BLaER1 (cell line): ENCODE data around the gene INSRR.
A peak's percentile ranks its signal among the peaks of the same experiment; 100 is the strongest.

Source experiments
- H3K27ac ChIP-seq: shearing (Covaris generic); formaldehyde crosslinking; 2 replicates; pipeline ENCODE4 v1.8.1; 2022
- H3K27me3 ChIP-seq: shearing (Covaris generic); formaldehyde crosslinking; 2 replicates; pipeline ENCODE4 v1.8.1; 2022
- H3K36me3 ChIP-seq: shearing (Covaris generic); formaldehyde crosslinking; 2 replicates; pipeline ENCODE4 v1.8.1; 2022
- H3K4me1 ChIP-seq: shearing (Covaris generic); formaldehyde crosslinking; 2 replicates; pipeline ENCODE4 v1.8.1; 2022
- H3K4me2 ChIP-seq: shearing (Covaris generic); formaldehyde crosslinking; 2 replicates; pipeline ENCODE4 v1.8.1; 2022
- H3K4me3 ChIP-seq: shearing (Covaris generic); formaldehyde crosslinking; 2 replicates; pipeline ENCODE4 v1.8.1; 2022
- H3K9ac ChIP-seq: shearing (Covaris generic); formaldehyde crosslinking; 2 replicates; pipeline ENCODE4 v1.8.1; 2022
- H3K9me3 ChIP-seq: shearing (Covaris generic); formaldehyde crosslinking; 2 replicates; pipeline ENCODE4 v1.8.1; 2022
- H4K20me1 ChIP-seq: shearing (Covaris generic); formaldehyde crosslinking; 2 replicates; pipeline ENCODE4 v1.8.1; 2022
- Cebpa-rat ChIP-seq: shearing (Covaris generic); IDR thresholded peaks from 2 replicates; pipeline ENCODE4 v1.8.1; 2022

The INSRR gene

DNA sequence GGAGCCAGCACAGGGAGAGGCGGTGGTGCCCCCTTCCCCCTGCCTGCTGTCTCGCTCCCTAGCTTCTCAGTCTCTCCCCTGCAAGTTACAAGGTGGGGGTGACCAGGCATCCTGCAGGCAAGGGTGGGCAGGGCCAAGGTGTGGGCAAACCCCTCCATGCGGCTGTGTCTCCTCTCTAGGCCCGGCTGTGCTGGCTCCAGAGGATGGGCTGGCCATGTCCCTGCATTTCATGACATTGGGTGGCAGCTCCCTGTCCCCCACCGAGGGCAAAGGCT is 16.4 kb upstream of the INSRR start:
- Histone ChIP-seq H3K9me3 (no peaks in the 10 kb centered on the region), H3K4me2 (peak overlapping the region; percentile 86), H3K27me3 (no peaks in the 10 kb centered on the region), H3K4me1 (peaks cover 53% of the 10 kb centered on the region), H3K4me3 (no peak overlapping the region), H4K20me1 (no peaks in the 10 kb centered on the region), H3K36me3 (no peaks in the 10 kb centered on the region), H3K27ac (peak overlapping the region; percentile 66), H3K9ac (peak overlapping the region; percentile 64; the same call in 1 of the 2 replicates)
- no peak for TF ChIP-seq Cebpa-rat

DNA sequence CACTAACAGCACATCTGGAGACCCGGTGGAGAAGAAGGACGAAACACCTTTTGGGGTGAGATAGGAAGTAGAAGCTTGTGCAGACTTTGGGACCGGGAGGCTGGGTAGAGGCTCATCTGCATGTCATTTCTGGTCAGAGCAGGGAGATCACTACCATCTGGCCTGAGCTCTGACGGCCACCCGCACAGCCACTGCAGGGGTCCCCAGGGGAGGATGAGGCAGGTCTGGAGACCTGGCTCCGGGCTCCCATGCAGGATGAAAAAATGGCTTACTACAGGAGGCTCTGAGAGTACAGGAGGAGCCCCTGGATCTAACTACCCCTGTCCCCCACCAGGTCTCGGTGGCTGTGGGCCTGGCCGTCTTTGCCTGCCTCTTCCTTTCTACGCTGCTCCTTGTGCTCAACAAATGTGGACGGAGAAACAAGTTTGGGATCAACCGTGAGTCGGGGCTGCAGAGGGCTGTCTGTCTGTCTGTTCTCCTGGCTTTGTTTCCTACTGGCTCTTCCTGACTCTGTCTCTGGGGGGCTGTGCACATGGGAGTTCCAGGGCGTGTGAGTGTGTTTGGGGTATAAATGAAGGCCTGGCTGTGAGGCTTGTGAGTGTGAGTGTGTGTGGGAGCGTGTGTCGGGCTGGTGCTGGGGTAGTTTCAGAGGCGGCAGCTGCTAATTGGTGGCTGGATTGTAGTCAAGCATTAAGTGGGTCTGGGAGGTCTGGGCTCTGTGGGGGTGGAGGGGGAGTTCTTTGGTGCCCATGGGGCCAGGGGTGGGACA is 15.8 kb upstream of the INSRR start:
- Histone ChIP-seq H3K36me3 (no peaks in the 10 kb centered on the region), H3K4me3 (no peak overlapping the region), H3K27ac (peak overlapping the region; percentile 66), H4K20me1 (no peaks in the 10 kb centered on the region), H3K4me2 (peak overlapping the region; percentile 86), H3K27me3 (no peaks in the 10 kb centered on the region), H3K9me3 (no peaks in the 10 kb centered on the region), H3K4me1 (peaks cover 58% of the 10 kb centered on the region), H3K9ac (peak overlapping the region; percentile 64)
- no peak for TF ChIP-seq Cebpa-rat

GRCh38 chr1:156874142-156874541 is 15.2 kb upstream of the INSRR start:
- Histone ChIP-seq H3K9me3 (no peaks in the 10 kb centered on the region), H3K27me3 (no peaks in the 10 kb centered on the region), H4K20me1 (no peaks in the 10 kb centered on the region), H3K4me3 (no peak overlapping the region), H3K9ac (peak overlapping the region; percentile 64; the same call in 1 of the 2 replicates), H3K4me1 (peaks cover 63% of the 10 kb centered on the region), H3K36me3 (no peaks in the 10 kb centered on the region), H3K27ac (peak overlapping the region; percentile 66; the same call in 1 of the 2 replicates), H3K4me2 (peak overlapping the region; percentile 86)
- no peak for TF ChIP-seq Cebpa-rat

- Histone ChIP-seq H3K27ac (no peak overlapping the region), H3K4me2 (peak overlapping the region; percentile 86; the same call in 1 of the 2 replicates), H3K36me3 (no peaks in the 10 kb centered on the region), H4K20me1 (no peaks in the 10 kb centered on the region), H3K27me3 (no peaks in the 10 kb centered on the region), H3K4me1 (peaks cover 68% of the 10 kb centered on the region), H3K9me3 (no peaks in the 10 kb centered on the region), H3K4me3 (no peak overlapping the region), H3K9ac (no peak overlapping the region)
- no peak for TF ChIP-seq Cebpa-rat
These were observed 14.7 kb upstream of the INSRR start for GRCh38 chr1:156873659-156874058.

DNA sequence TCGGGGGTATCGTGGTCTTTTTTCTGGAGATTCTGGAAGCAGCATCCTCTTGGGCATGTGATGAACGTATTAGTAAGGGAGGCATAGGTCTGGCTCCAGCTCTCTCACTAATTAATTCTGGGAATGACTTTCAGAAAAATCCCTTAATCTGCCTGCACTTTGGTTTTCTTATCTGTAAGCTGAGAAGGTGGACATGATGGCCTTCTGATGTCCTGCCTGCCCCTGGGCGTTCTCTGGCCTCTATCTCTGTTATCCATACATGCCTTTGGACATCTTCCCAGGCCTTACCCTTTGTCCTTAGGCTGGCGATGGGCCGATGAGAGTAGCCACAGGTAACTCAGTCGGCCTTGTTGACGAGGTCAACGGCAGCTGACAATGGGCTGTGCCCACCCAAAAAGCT is 10.5 kb upstream of the INSRR start:
- no peak for TF ChIP-seq Cebpa-rat
- Histone ChIP-seq H3K27ac (no peak overlapping the region), H4K20me1 (no peaks in the 10 kb centered on the region), H3K9me3 (no peaks in the 10 kb centered on the region), H3K9ac (no peak overlapping the region), H3K4me2 (no peak overlapping the region), H3K4me1 (peaks cover 83% of the 10 kb centered on the region), H3K4me3 (no peak overlapping the region), H3K36me3 (no peaks in the 10 kb centered on the region), H3K27me3 (no peaks in the 10 kb centered on the region)

- H3K27ac ChIP-seq: peak overlapping the region; percentile 78; the same call in 1 of the 2 replicates
- 0 out of 2 replicates have a peak overlapping the region, but pooled peaks have one; percentile 29 for H3K9ac ChIP-seq
- no peak overlapping the region for H3K4me3 ChIP-seq
- H3K4me2 ChIP-seq: peak overlapping the region; percentile 95
- H3K9me3 ChIP-seq: no peaks in the 10 kb centered on the region
- no peaks in the 10 kb centered on the region for H4K20me1 ChIP-seq
- peaks cover 84% of the 10 kb centered on the region for H3K4me1 ChIP-seq
- TF ChIP-seq Cebpa-rat: no peak
- H3K27me3 ChIP-seq: peaks cover 3% of the 10 kb centered on the region; the same call in 1 of the 2 replicates
- H3K36me3 ChIP-seq: no peaks in the 10 kb centered on the region
These were observed 9.4 kb upstream of the INSRR start for GRCh38 chr1:156868341-156868740.

DNA sequence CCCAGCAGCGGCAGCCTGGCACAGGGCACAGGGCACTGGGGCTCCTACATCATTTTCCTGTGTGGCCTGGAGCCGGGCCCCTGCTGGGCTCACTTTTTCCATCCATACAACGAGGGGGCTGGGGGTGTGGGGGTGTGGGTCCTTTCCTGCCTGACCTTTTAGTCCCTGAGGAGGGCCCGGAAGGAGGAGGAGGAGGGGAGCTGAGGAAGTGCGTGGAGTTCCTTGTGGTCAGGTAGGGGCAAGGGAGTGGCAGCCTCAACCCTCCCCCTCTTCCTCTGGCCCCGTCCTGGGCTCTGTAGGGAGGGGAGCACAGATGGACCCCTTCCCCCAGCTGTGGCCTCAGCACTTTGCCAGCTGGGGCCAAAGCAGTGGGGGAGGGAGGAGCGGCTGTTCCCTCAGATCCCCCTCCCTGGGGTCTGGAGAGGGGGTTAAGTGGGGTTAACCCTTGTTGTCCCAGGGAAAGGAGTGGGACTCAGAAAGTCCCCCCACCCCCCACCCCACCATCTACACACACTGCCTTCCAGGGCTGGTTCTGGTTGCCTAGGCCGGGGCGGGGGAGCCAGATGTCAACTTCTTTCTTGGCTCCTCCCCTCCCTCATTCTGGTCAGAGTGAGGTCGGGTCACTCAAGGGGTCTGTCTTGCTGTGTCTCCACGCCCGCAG is 7.5 kb upstream of the INSRR start:
- Histone ChIP-seq H3K9ac (peak overlapping the region; percentile 59; the same call in 1 of the 2 replicates), H4K20me1 (no peaks in the 10 kb centered on the region), H3K4me1 (peaks cover 98% of the 10 kb centered on the region), H3K4me2 (peak overlapping the region; percentile 95), H3K9me3 (no peaks in the 10 kb centered on the region), H3K4me3 (peak overlapping the region; percentile 43), H3K27ac (peak overlapping the region; percentile 78), H3K36me3 (no peaks in the 10 kb centered on the region), H3K27me3 (peaks cover 23% of the 10 kb centered on the region)
- TF ChIP-seq Cebpa-rat: no peak

DNA sequence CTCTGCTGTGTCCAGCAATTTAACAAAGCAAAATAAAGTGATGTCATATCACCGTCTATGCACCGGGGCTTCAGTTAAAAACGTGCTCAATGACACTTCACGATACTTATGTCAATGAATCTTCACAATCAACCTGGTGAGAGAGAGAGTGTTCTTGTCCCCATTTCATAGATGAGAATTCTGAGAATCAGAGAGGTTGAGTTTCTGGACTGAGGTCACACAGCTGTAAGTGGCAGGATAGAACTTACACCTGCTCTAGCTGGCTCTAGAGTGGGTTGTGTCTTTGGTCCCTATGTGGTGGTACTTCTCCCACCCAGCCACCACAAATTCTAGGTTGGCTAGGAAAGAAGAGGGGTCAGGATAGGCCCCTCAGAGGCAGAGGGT is 6.9 kb upstream of the INSRR start:
- H3K36me3 ChIP-seq: no peaks in the 10 kb centered on the region
- H3K4me2 ChIP-seq: peak overlapping the region; percentile 95
- H3K4me3 ChIP-seq: 0 out of 2 replicates have a peak overlapping the region, but pooled peaks have one; percentile 43
- TF ChIP-seq Cebpa-rat: no peak
- H3K4me1 ChIP-seq: peaks cover 98% of the 10 kb centered on the region
- no peaks in the 10 kb centered on the region for H3K9me3 ChIP-seq
- peak overlapping the region; percentile 59; the same call in 1 of the 2 replicates for H3K9ac ChIP-seq
- H3K27me3 ChIP-seq: peaks cover 28% of the 10 kb centered on the region
- H3K27ac ChIP-seq: peak overlapping the region; percentile 78
- no peaks in the 10 kb centered on the region for H4K20me1 ChIP-seq

DNA sequence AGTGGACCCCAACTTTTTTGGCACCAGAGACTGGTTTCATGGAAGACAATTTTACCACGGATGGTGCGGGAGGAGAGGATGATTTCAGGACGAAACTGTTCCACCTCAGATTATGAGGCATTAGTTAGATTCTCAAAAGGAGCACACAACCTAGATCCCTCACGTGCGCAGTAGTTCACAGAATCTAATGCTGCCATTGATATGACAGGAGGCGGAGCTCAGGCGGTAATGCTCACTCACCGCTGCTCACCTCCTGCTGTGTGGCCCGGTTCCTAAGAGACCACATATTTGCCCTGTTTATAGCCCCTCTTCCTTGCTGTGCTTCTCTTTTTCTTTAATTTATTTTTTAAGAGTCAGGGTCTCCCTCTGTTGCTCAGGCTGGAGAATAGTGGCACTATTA is 6.3 kb upstream of the INSRR start:
- H3K4me2 ChIP-seq: peak overlapping the region; percentile 95
- no peak overlapping the region for H3K4me3 ChIP-seq
- no peaks in the 10 kb centered on the region for H3K9me3 ChIP-seq
- TF ChIP-seq Cebpa-rat: no peak
- H3K9ac ChIP-seq: no peak overlapping the region
- no peaks in the 10 kb centered on the region for H4K20me1 ChIP-seq
- peak overlapping the region; percentile 46; the same call in 1 of the 2 replicates for H3K27ac ChIP-seq
- H3K36me3 ChIP-seq: no peaks in the 10 kb centered on the region
- H3K4me1 ChIP-seq: peaks cover 96% of the 10 kb centered on the region
- peaks cover 32% of the 10 kb centered on the region for H3K27me3 ChIP-seq

GRCh38 chr1:156864796-156865195 is 5.9 kb upstream of the INSRR start:
- Histone ChIP-seq H3K27ac (no peak overlapping the region), H3K9ac (no peak overlapping the region), H3K9me3 (no peaks in the 10 kb centered on the region), H3K36me3 (no peaks in the 10 kb centered on the region), H4K20me1 (peaks cover 3% of the 10 kb centered on the region), H3K27me3 (peaks cover 36% of the 10 kb centered on the region), H3K4me1 (peaks cover 96% of the 10 kb centered on the region), H3K4me3 (no peak overlapping the region), H3K4me2 (peak overlapping the region; percentile 95)
- no peak for TF ChIP-seq Cebpa-rat
